GM12878 (cell line): ENCODE results near the gene CCDC138. TPM values are rescaled to one million over a fixed set of nuclear protein-coding genes. Genes with fewer than 3 reads are reported as not detected.

ENCODE experiments used
- ATAC-seq: fragments of 200-7000 bp; cut with Tn5 transposase; 3 replicates; pipeline ENCODE4 v1.9.1; 2020; ENCODE audit warnings: mild to moderate bottlenecking, moderate library complexity
- BruUV-seq: library from RNA; stranded (reverse); fragments of 400-500 nt; replicated peaks from 2 replicates; lab custom pipeline; 2021; lab: Mats Ljungman, UMichigan
- CTCF ChIA-PET: fragments of 300-600 bp; sonication (Branson Sonifier 250); formaldehyde crosslinking; extraction: SDS; loops from one replicate; lab custom pipeline; 2021; ENCODE audit warnings: inconsistent platforms; lab: Yijun Ruan, JAX
- POLR2A ChIA-PET: fragments of 350-600 bp; formaldehyde crosslinking; extraction: SDS; loops from one replicate; lab custom pipeline; 2021; ENCODE audit warnings: inconsistent platforms; lab: Charles Lee
- RAD21 ChIA-PET: fragments of 300-600 bp; sonication (Branson Sonifier 250); formaldehyde crosslinking; loops from one replicate; lab custom pipeline; 2023; ENCODE audit warnings: antibody characterized with exemption; ENCODE audit not compliant: unreplicated experiment; lab: Charles Lee
- SMC1A ChIA-PET: fragments of 300-600 bp; sonication (Branson Sonifier 250); formaldehyde crosslinking; loops from one replicate; lab custom pipeline; 2023; ENCODE audit not compliant: unreplicated experiment, uncharacterized antibody; lab: Charles Lee
- DNase-seq: peaks from one replicate; pipeline ENCODE4 v3.0.0-alpha.2; 2011; ENCODE audit warnings: low read depth, low spot score
- FAIRE-seq: peaks from 3 replicates; lab custom pipeline; 2011; peaks lifted over from hg19 to GRCh38; lab: Jason Lieb, UNC
- H2AFZ ChIP-seq: 2 replicates; pipeline ENCODE4 v1.6.0; 2011; ENCODE audit warnings: low read depth, low read length, control low read depth; ENCODE audit not compliant: control insufficient read depth
- H3K27ac ChIP-seq: 2 replicates; pipeline ENCODE4 v1.5.1; 2011; ENCODE audit warnings: control low read depth; ENCODE audit not compliant: control insufficient read depth, insufficient read depth
- H3K27me3 ChIP-seq, 2 experiments: replicated peaks in 1 of 2; 2 replicates each; pipeline versions ENCODE4 v1.6.0 to v1.6.1; 2011; ENCODE audit warnings: low read length in 1 of 2; ENCODE audit not compliant: control insufficient read depth in 2 of 2, insufficient read depth in 2 of 2
- H3K36me3 ChIP-seq, 2 experiments: 2 replicates each; pipeline ENCODE4 v1.5.1; 2011; ENCODE audit warnings: low read length in 1 of 2; ENCODE audit not compliant: control insufficient read depth in 2 of 2, insufficient read depth in 2 of 2
- H3K4me1 ChIP-seq: 2 replicates; pipeline ENCODE4 v1.6.1; 2011; ENCODE audit warnings: mild to moderate bottlenecking, low read length, moderate library complexity, mixed read lengths; ENCODE audit not compliant: control insufficient read depth, insufficient read depth
- H3K4me2 ChIP-seq: 2 replicates; pipeline ENCODE4 v1.6.0; 2011; ENCODE audit warnings: control low read depth; ENCODE audit not compliant: control insufficient read depth, insufficient read depth
- H3K4me3 ChIP-seq: fragments of 200-600 bp; sonication (generic); 2 replicates; pipeline ENCODE4 v1.5.1; 2016
- H3K79me2 ChIP-seq: 2 replicates; pipeline ENCODE4 v1.6.0; 2011; ENCODE audit warnings: low read length; ENCODE audit not compliant: control insufficient read depth, insufficient read depth
- H3K9ac ChIP-seq: 2 replicates; pipeline ENCODE4 v1.8.0; 2011; ENCODE audit warnings: low read length, control low read depth, mixed read lengths; ENCODE audit not compliant: control insufficient read depth, insufficient read depth
- H3K9me3 ChIP-seq: replicated peaks from 3 replicates; pipeline ENCODE4 v1.5.1; 2011; ENCODE audit warnings: mild to moderate bottlenecking, low read length; ENCODE audit not compliant: control insufficient read depth, insufficient read depth
- H4K20me1 ChIP-seq: 2 replicates; pipeline ENCODE4 v1.6.0; 2011; ENCODE audit not compliant: control insufficient read depth, insufficient read depth
- ATF7 ChIP-seq: fragments of 450-650 bp; IDR thresholded peaks from 2 replicates; pipeline ENCODE4 v1.6.1; 2016; ENCODE audit warnings: low read depth, mild to moderate bottlenecking
- BHLHE40 ChIP-seq, 2 experiments: fragments of 450-650 bp in 1 of 2; IDR thresholded peaks; 2 replicates each; pipeline ENCODE4 v1.6.1; 2011 to 2017; ENCODE audit warnings: low read depth in 2 of 2, borderline replicate concordance in 1 of 2, improper control_type of control experiment in 1 of 2, low read length in 1 of 2, mild to moderate bottlenecking in 1 of 2
- CHD2 ChIP-seq: IDR thresholded peaks from 2 replicates; pipeline ENCODE4 v1.6.1; 2011; ENCODE audit warnings: low read depth, low read length, improper control_type of control experiment, borderline replicate concordance
- E4F1 ChIP-seq: fragments of 450-650 bp; IDR thresholded peaks from 2 replicates; pipeline ENCODE4 v1.6.1; 2018; ENCODE audit warnings: borderline replicate concordance, mild to moderate bottlenecking; ENCODE audit not compliant: partially characterized antibody
- MTA2 ChIP-seq: fragments of 450-650 bp; IDR thresholded peaks from 2 replicates; pipeline ENCODE4 v1.6.1; 2016; ENCODE audit warnings: low read depth, mild to moderate bottlenecking, moderate library complexity
- MTA3 ChIP-seq: IDR thresholded peaks from 2 replicates; pipeline ENCODE4 v1.6.1; 2012; ENCODE audit warnings: low read length, inconsistent platforms, borderline replicate concordance
- MYC ChIP-seq: IDR thresholded peaks from 2 replicates; pipeline ENCODE4 v1.6.1; 2011; ENCODE audit warnings: mild to moderate bottlenecking, low read length, moderate library complexity, inconsistent platforms; ENCODE audit not compliant: insufficient read depth, insufficient replicate concordance, insufficient read length, severe bottlenecking
- NBN ChIP-seq: fragments of 450-650 bp; IDR thresholded peaks from 2 replicates; pipeline ENCODE4 v1.6.1; 2016
- NFXL1 ChIP-seq: fragments of 450-650 bp; IDR thresholded peaks from 2 replicates; pipeline ENCODE4 v1.6.1; 2017; ENCODE audit warnings: antibody characterized with exemption, mild to moderate bottlenecking, borderline replicate concordance
- NRF1 ChIP-seq: conservative IDR thresholded peaks from 2 replicates; pipeline ENCODE4 v1.6.1; 2011; ENCODE audit warnings: mild to moderate bottlenecking, low read depth, low read length, improper control_type of control experiment
- PRDM15 ChIP-seq: fragments of 450-650 bp; formaldehyde crosslinking; IDR thresholded peaks from 2 replicates; pipeline ENCODE4 v1.4.0; 2020; ENCODE audit warnings: mild to moderate bottlenecking, moderate library complexity
- RELB ChIP-seq: fragments of 450-650 bp; IDR thresholded peaks from 2 replicates; pipeline ENCODE4 v1.6.1; 2017; ENCODE audit warnings: low read depth, mild to moderate bottlenecking, moderate library complexity
- SUPT20H ChIP-seq: IDR thresholded peaks from 2 replicates; pipeline ENCODE4 v1.6.1; 2011; ENCODE audit warnings: low read depth, mild to moderate bottlenecking, low read length, moderate library complexity, borderline replicate concordance; ENCODE audit not compliant: control insufficient read depth
- TBL1XR1 ChIP-seq: IDR thresholded peaks from 2 replicates; pipeline ENCODE4 v1.6.1; 2012; ENCODE audit warnings: low read depth, low read length, improper control_type of control experiment
- ZNF217 ChIP-seq: fragments of 450-650 bp; IDR thresholded peaks from 2 replicates; pipeline ENCODE4 v1.6.1; 2017; ENCODE audit warnings: antibody characterized with exemption, mild to moderate bottlenecking
- WGBS: methylation state at CpG from one replicate; pipeline ENCODE4 v1.1.6; 2016; ENCODE audit warnings: low lambda C conversion rate; ENCODE audit not compliant: insufficient replicate concordance, insufficient coverage; ENCODE audit errors: missing lambda C conversion rate; 5-methylcytosine and 5-hydroxymethylcytosine counted together
- in situ Hi-C: fragments of 300-500 bp; cut with MboI; formaldehyde crosslinking; loops from 9 replicates; pipeline ENCODE4 v1.14.3; 2018; ENCODE audit warnings: mixed read lengths
- intact Hi-C: fragments of 100-400 bp; cut with micrococcal nuclease; formaldehyde crosslinking; loops from one replicate; pipeline ENCODE4 v1.14.2; 2022; ENCODE audit not compliant: unreplicated experiment
- polyA plus RNA-seq, 11 experiments: library from polyadenylated mRNA; depleted of rRNA in 4 of 11; unstranded in 6 of 11; stranded (reverse) in 5 of 11; fragments of >200 nt; fragmentation: Nextera tagmentation in 4 of 11; fragmentation: Illumina TruSeq in 1 of 11; extraction: Ambion mirVana in 4 of 11; extraction: Trizol in 1 of 11; gene quantifications; 1 replicate in 1 of 11; 2 replicates in 10 of 11; pipeline versions ENCODE4 v1.2.1 to v1.2.3, GENCODE V29; 2011 to 2016; ENCODE audit warnings: inconsistent platforms in 2 of 11, missing spikeins in 2 of 11, low read depth in 1 of 11
- total RNA-seq, 4 experiments: library from RNA; depleted of rRNA in 3 of 4; stranded (reverse); fragments of >200 nt in 3 of 4; fragmentation: Illumina TruSeq in 1 of 4; extraction: Trizol in 1 of 4; gene quantifications; 2 replicates each; pipeline versions ENCODE4 v1.2.1 to v1.2.3, GENCODE V29; 2013 to 2021

Gene CCDC138
- total and polyA plus RNA-seq, 10 of the 15 experiments (the other 5 are each of a cell fraction or from before 2014, with no cell fraction given), result 7.9 to 19.4 (median 13.0) TPM

GRCh38 chr2:108908713-108909070, 122.1 kb downstream of the CCDC138 start:
- no peak for TF ChIP-seq NBN
- no peak for TF ChIP-seq MTA3
- no peak for TF ChIP-seq CHD2
- no peak for TF ChIP-seq BHLHE40 (IDR thresholded peaks at IDR 0.05; ENCODE audit: borderline replicate concordance in 1 of 2, low read depth in 2 of 2, low read length in 1 of 2)
- no peak for TF ChIP-seq NRF1
- TF ChIP-seq SUPT20H, result no peak
- no peak for TF ChIP-seq RELB
- TF ChIP-seq TBL1XR1, result no peak
- no peak for TF ChIP-seq MYC
- no peak for TF ChIP-seq NFXL1
- TF ChIP-seq PRDM15 (CRISPR knock-in tag), result no peak
- TF ChIP-seq MTA2, result no peak
- TF ChIP-seq E4F1, result no peak
- TF ChIP-seq ATF7, result no peak
- TF ChIP-seq ZNF217, result no peak
- H3K27me3 ChIP-seq, result no peaks in the 10 kb centered on the region; a peak in 2 of 4 replicates
- no peak overlapping the region for H3K4me3 ChIP-seq
- FAIRE-seq, result no peak
- intact Hi-C loops (no loop called here), in situ Hi-C loops (no loop called here)
- no peak overlapping the region for H3K4me2 ChIP-seq
- ChIA-PET RAD21 (no interaction called here), POLR2A (no interaction called here), SMC1A (no interaction called here), CTCF (no interaction called here)
- no peak for DNase-seq
- H3K9ac ChIP-seq, result no peak overlapping the region
- no peaks in the 10 kb centered on the region for H3K4me1 ChIP-seq
- no peaks in the 10 kb centered on the region for H3K36me3 ChIP-seq
- ATAC-seq, result no peak
- no peaks in the 10 kb centered on the region for H4K20me1 ChIP-seq
- WGBS, result 0% methylated on average over 1 of the region's 1 CpG
- BruUV-seq, result no TSS peak
- H2AFZ ChIP-seq, result no peak overlapping the region
- no peaks in the 10 kb centered on the region for H3K9me3 ChIP-seq
- no peak overlapping the region for H3K27ac ChIP-seq
- H3K79me2 ChIP-seq, result no peaks in the 10 kb centered on the region
